Esophagus muscularis mucosa (tissue), 4 donors: ENCODE measurements around the gene NUP133. TPM values are rescaled to one million over a fixed set of nuclear protein-coding genes. Genes with fewer than 3 reads are reported as not detected.

ENCODE experiments used
- DNase-seq: peaks from one replicate; pipeline ENCODE4 v3.0.0-alpha.2; 2017; ENCODE audit errors: extremely low spot score
- H3K27ac ChIP-seq, 4 donors: fragments of 200-600 bp; sonication (generic); replicated peaks in 1 of 4; 1 replicate in 3 of 4; 2 replicates in 1 of 4; pipeline ENCODE4 v1.5.1; 2016 to 2019; ENCODE audit warnings: mild to moderate bottlenecking in 1 of 4
- H3K27me3 ChIP-seq, 4 donors: fragments of 200-600 bp; sonication (generic); one replicate each; pipeline versions ENCODE4 v1.5.1 to v1.6.0; 2016 to 2019
- H3K36me3 ChIP-seq, 4 donors: fragments of 200-600 bp; sonication (generic); one replicate each; pipeline ENCODE4 v1.5.1; 2016 to 2019
- H3K4me1 ChIP-seq, 4 donors: fragments of 200-600 bp; sonication (generic); one replicate each; pipeline ENCODE4 v1.5.1; 2016 to 2019
- H3K4me3 ChIP-seq, 4 donors: fragments of 200-600 bp; sonication (generic); 1 replicate in 2 of 4; 2 replicates in 2 of 4; pipeline ENCODE4 v1.5.1; 2016 to 2019; ENCODE audit warnings: mild to moderate bottlenecking in 4 of 4, moderate library complexity in 1 of 4
- H3K9me3 ChIP-seq, 4 donors: fragments of 200-600 bp; sonication (generic); 1 replicate in 3 of 4; 2 replicates in 1 of 4; pipeline ENCODE4 v1.5.1; 2016 to 2019
- CTCF ChIP-seq, 3 experiments: fragments of 200-600 bp in 2 of 3; fragments of 450-650 bp in 1 of 3; sonication (generic) in 2 of 3; IDR thresholded peaks; one replicate each; pipeline ENCODE4 v1.5.1; 2017 to 2019; ENCODE audit warnings: antibody characterized with exemption in 3 of 3, mild to moderate bottlenecking in 2 of 3, moderate library complexity in 1 of 3
- EP300 ChIP-seq: sonication (generic); formaldehyde crosslinking; IDR thresholded peaks from one replicate; pipeline ENCODE4 v1.6.1; 2017; ENCODE audit warnings: antibody characterized with exemption
- POLR2A ChIP-seq: fragments of 450-650 bp; IDR thresholded peaks from one replicate; pipeline ENCODE4 v1.6.1; 2017; ENCODE audit warnings: antibody characterized with exemption, moderate library complexity, mild to moderate bottlenecking, low read depth
- POLR2AphosphoS5 ChIP-seq, 2 donors: sonication (generic); formaldehyde crosslinking; IDR thresholded peaks; one replicate each; pipeline ENCODE4 v1.6.1; 2017; ENCODE audit warnings: antibody characterized with exemption in 2 of 2
- WGBS: methylation state at CpG from one replicate; pipeline ENCODE4 v1.1.5; 2018; 5-methylcytosine and 5-hydroxymethylcytosine counted together
- intact Hi-C: fragments of 100-400 bp; cut with DNase I; formaldehyde crosslinking; loops from one replicate; pipeline ENCODE4 v1.15.1; 2023
- total RNA-seq, 4 donors: library from RNA; depleted of rRNA; stranded (reverse); fragments of >200 nt; gene quantifications; one replicate each; pipeline versions ENCODE4 v1.1.0 to v1.2.1, GENCODE V29; 2016

Gene NUP133
- total RNA-seq, 4 donors from 2014 or later, result 23.1 to 37.0 (median 24.3) TPM

DNA sequence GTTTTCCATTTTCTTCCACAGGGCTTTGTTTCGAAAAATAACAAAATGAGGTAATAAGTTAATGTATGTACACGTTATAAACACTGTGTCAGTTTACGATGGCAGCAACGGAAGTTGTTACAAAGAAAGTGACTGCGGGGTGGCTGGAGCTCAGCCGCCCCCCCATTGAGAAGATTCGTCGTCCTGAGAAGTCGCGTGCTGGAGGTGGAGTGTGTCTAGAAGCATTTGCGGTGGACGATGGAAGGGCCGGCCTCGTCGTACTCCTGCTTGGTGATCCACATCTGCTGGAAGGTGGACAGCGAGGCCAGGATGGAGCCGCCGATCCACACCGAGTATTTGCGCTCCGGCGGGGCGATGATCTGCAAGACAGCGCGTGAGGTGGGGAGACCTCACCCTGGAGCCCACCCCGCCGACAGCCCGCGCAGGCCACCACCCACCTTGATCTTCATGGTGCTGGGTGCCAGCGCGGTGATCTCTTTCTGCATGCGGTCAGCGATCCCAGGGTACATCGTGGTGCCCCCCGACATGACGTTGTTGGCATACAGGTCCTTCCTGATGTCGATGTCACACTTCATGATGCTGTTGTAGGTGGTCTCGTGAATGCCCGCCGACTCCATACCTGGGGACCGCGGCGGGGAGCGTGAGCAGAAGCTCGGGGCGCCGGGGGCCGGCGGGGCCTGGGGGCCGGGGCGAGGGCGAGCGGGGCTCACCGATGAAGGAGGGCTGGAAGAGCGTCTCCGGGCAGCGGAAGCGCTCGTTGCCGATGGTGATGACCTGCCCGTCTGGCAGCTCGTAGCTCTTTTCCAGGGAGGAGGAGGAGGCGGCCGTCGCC is 76.6 kb downstream of the NUP133 start:
- DNase-seq, result no peak
- TF ChIP-seq CTCF (IDR thresholded peaks at IDR 0.05) (no peak), POLR2AphosphoS5 (IDR thresholded peaks at IDR 0.05) (no peak), EP300 (no peak), POLR2A (no peak)
- peaks cover 30 to 52% (median 46%) of the 10 kb centered on the region in 4 donors for H3K4me1 ChIP-seq
- intact Hi-C loops, result no loop called here
- no peak overlapping the region for H3K27ac ChIP-seq
- WGBS, result 12% methylated on average over 40 of the region's 65 CpGs
- peaks cover 20 to 93% (median 58%) of the 10 kb centered on the region in 4 donors for H3K27me3 ChIP-seq
- H3K36me3 ChIP-seq, result no peaks in the 10 kb centered on the region
- H3K4me3 ChIP-seq, result peak overlapping the region; percentile 13 to 46 (median 38)
- no peaks in the 10 kb centered on the region for H3K9me3 ChIP-seq

DNA sequence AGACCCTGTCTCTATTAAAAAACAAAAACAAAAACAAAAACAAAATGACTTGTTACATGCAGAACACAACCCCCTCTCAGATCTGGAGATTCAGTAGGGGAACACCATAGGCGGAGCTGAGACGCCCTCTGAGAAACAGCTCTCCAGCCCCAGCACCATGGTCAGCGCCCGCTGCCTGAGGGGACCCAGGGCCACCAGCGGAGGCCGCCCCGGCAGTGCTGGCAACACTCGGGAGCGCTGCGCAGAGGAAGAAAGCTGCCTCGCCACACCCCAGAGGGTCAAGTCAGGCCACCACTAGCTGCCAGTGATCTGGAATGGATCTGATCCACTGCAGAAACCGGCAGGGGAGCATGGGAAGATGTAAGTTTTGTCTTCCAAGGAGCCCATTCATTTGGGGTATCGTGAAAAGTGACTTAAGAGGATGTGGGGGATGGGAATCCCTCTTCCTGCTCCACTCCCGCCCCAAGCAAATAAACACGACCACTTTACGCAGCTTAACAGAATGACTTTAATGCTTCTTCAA is 77.3 kb downstream of the NUP133 start:
- no peaks in the 10 kb centered on the region for H3K36me3 ChIP-seq
- DNase-seq, result no peak
- TF ChIP-seq EP300 (no peak), POLR2AphosphoS5 (IDR thresholded peaks at IDR 0.05) (no peak), POLR2A (no peak), CTCF (IDR thresholded peaks at IDR 0.05) (no peak)
- peak overlapping the region in 2 of 4 donors; percentile 37 to 46 for H3K4me3 ChIP-seq
- 4% methylated on average over 13 of the region's 16 CpGs for WGBS
- intact Hi-C loops, result no loop called here
- H3K9me3 ChIP-seq, result no peaks in the 10 kb centered on the region
- peaks cover 30 to 52% (median 46%) of the 10 kb centered on the region in 4 donors for H3K4me1 ChIP-seq
- H3K27ac ChIP-seq, result no peak overlapping the region
- peaks cover 20 to 100% (median 58%) of the 10 kb centered on the region in 4 donors for H3K27me3 ChIP-seq

- Histone ChIP-seq H3K4me3 (no peak overlapping the region), H3K4me1 (peaks cover 22 to 32% (median 28%) of the 10 kb centered on the region in 4 donors), H3K36me3 (no peaks in the 10 kb centered on the region), H3K27me3 (peaks cover 20 to 89% (median 38%) of the 10 kb centered on the region in 4 donors), H3K27ac (no peak overlapping the region), H3K9me3 (peaks cover 0 to 14% (median 5%) of the 10 kb centered on the region in 4 donors)
- intact Hi-C loops, result no loop called here
- TF ChIP-seq POLR2AphosphoS5 (IDR thresholded peaks at IDR 0.05) (no peak), EP300 (no peak), CTCF (IDR thresholded peaks at IDR 0.05) (no peak), POLR2A (no peak)
- DNase-seq, result no peak
- 80% methylated on average over 3 of the region's 3 CpGs for WGBS
Measured at GRCh38 chr1:229428256-229428655, 79.9 kb downstream of the NUP133 start.

DNA sequence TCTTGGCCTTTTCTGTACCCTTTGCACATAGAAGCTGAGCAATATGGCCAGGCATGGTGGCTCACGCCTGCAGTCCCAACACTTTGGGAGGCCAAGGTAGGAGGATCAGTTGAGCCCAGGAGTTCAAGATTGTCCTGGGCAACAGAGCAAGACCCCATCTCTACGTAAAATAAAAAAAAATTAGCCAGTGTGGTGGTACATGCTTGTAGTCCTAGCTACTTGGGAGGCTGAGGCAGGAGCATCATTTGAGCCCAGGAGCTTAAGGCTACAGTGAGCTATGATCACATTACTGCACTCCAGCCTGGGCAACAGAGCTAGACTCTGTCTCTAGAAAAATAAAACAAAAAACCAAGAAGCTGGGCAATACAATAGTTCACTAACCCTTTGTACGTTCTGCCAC is 80.6 kb downstream of the NUP133 start:
- Histone ChIP-seq H3K9me3 (peaks cover 0 to 14% (median 5%) of the 10 kb centered on the region in 4 donors), H3K36me3 (no peaks in the 10 kb centered on the region), H3K4me1 (peaks cover 20 to 26% (median 21%) of the 10 kb centered on the region in 4 donors), H3K4me3 (no peak overlapping the region), H3K27ac (no peak overlapping the region), H3K27me3 (peaks cover 17 to 87% (median 31%) of the 10 kb centered on the region in 4 donors)
- TF ChIP-seq POLR2A, result no peak
- no peak for TF ChIP-seq POLR2AphosphoS5 (IDR thresholded peaks at IDR 0.05)
- TF ChIP-seq EP300, result no peak
- no peak for TF ChIP-seq CTCF (IDR thresholded peaks at IDR 0.05)
- 76% methylated on average over 3 of the region's 3 CpGs for WGBS
- no peak for DNase-seq
- intact Hi-C loops, result no loop called here
